HG03039 (cell line): ENCODE data around the gene NEDD8.
"Not testable (repeated sequence)": the region's sequence is repeated elsewhere in the genome, so short reads cannot be mapped to it uniquely, and the experiment has no call there.

ENCODE experiments used
- ATAC-seq: cut with Tn5 transposase; IDR thresholded peaks from one replicate; pipeline ENCODE4 v1.9.1; 2021; ENCODE audit warnings: mild to moderate bottlenecking, moderate library complexity; ENCODE audit not compliant: unreplicated experiment

The NEDD8 gene

GRCh38 chr14:24249230-24250021 is 17.3 kb upstream of the NEDD8 start:
- no peak for ATAC-seq

DNA sequence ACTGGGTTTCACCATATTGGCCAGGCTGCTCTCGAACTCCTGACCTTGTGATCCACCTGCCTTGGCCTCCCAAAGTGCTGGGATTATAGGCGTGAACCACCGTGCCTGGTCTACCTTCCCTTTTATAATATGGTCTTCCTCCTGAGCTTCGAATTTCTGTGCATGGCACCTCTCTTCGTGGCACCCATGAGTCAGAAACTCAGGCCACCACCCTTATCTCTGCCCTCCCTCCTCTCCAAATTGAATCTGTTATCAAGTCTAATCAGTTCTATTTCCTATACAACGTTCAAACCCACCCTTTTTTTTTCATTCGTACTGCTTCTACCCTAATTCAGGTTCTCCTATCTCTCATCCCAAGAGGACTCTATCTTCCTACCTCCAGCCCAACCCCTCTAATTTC is 15.3 kb upstream of the NEDD8 start:
- no peak for ATAC-seq

DNA sequence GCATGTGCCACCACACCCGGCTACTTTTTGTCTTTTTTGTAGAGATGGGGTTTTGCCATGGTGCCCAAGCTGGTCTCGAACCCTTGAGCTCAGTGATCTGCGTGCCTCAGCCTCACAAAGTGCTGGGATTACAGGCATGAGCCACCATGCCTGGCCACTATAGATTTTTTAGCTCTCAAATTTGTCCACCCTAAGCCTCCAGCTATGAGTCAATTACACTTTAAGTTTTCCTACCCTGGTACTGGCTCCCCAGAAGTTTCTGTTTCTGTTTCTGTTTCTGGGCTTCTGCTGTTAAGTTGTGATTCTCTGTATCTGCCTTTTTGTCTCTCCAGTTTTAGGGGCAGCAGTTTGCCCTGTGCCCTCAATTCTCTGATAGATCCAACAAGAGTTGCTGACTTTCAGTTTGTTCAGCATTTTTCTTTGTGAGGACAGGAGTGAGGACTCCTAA is 14.6 kb upstream of the NEDD8 start:
- no peak for ATAC-seq

DNA sequence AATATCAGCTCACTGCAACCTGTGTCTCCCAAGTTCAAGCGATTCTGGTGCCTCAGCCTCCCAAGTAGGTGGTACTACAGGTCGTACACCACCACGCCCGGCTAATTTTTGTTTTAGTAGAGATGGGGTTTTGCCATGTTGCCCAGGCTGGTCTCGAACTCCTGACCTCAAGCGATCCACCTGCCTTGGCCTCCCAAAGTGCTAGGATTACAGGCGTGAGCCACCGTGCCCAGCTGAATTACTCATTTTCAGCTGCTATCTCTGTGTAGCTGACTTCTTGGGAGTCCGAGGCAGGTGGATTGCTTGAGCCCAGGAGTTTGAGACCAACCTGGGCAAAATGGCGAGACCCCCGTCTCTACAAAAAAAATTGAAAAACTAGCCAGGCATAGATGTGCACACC is 13.2 kb upstream of the NEDD8 start:
- ATAC-seq, result not testable (repeated sequence)

GRCh38 chr14:24243336-24243836 is 11.2 kb upstream of the NEDD8 start:
- ATAC-seq, result no peak

GRCh38 chr14:24241829-24242443 is 9.8 kb upstream of the NEDD8 start:
- ATAC-seq, result peak; percentile 82

DNA sequence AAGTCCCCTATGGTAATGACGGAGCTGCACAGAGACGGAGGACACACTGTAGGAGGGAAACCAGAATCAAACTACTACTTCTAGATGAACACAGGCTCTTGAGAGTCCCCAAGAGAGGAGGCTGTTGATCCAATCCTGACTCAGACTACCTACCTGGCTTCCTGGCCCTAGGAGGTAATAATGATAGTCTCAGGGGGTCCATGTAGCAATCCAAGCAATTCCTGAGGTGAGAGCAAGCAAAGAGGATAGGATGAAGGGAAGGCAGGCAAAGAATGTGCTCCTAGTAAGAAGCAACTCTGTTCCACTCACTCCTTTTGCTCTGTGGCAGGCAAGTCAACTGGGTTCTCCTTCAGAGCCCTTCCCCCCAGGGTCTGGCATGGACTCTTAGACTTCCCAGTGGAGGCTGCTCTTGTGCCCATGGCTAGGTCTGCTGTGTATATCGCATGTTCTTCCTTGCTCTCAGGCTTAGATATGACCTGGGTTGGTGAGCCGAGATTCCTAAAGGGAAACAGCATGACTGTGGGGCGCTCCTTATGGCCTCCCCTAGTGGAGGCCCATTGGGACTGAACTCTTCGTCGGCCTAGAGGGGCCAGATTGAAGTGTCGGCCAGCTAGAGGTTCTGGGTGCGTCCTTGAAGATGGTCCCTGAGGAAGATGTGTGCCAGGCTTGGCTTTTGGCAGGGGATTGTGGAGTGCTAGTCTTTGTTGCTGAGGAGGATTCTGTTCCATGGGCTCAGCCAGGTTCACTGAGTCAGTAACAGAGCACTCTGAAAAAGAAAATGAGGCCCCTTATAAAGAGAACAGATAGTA is 8.1 kb upstream of the NEDD8 start:
- ATAC-seq, result no peak

GRCh38 chr14:24238527-24239037 is 6.4 kb upstream of the NEDD8 start:
- no peak for ATAC-seq

- no peak for ATAC-seq
Measured at GRCh38 chr14:24238123-24238522, 6.0 kb upstream of the NEDD8 start.

DNA sequence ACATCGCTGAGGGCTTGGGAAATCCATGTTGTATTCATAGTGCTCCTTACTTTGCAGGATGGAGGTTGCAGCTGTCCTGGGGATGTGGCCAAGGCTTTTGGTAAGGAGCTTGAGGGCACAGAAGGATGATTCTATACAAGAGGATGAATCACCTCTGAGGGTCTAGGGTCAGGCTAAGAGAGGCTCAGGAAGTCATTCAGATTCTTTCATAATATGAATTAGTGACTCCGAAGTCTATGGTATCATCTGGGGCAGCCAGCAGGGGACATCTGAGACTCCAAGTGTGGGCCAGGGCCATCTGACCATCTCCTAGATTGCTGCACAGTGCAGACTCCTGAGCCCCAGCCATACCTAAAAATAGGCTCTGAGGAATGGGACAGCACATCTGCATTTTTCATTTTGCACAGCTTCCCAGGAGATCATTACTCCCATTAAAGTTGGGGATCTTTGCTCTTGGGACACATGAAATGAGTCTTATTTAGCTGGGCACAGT is 5.3 kb upstream of the NEDD8 start:
- no peak for ATAC-seq

- ATAC-seq, result no peak
Measured at GRCh38 chr14:24236689-24237462, 4.7 kb upstream of the NEDD8 start.

DNA sequence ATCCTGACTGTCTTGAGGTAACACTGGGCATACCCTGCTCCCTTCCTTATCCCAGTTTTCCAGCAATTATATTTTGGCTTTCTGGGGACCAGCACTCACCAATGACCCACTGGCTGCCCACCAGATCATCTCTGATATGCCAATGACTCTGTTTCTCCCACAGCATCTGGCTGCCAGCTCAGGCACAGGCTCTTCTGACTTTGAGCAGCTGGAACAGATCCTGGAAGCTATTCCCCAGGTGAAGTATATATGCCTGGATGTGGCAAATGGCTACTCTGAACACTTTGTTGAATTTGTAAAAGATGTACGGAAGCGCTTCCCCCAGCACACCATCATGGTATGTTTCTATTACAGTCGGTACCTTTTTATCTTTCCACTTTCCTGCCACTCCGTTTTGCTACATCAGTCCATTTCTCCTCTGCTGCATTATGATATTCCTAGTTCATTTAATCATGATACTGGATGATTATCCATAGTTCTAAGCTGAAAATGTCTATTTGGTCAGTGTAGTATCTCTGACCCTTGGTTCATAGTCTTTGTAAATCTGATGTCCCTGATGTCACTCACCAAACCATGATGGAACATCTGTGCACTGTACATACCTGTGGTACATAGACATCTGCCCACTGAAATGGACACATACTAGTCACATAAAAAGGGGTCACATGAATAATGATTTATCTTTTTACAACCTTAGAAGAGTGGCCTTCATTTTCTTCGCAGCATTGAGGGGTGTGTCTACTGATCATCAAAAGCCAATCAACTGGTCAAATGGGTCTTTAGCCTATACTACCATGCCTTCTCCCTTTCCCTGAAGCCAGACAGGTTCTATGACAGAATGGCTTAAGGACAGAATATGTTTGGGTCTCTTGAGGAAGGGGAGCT is 3.9 kb upstream of the NEDD8 start:
- no peak for ATAC-seq

- no peak for ATAC-seq
Measured at GRCh38 chr14:24234095-24235005, 2.2 kb upstream of the NEDD8 start.

GRCh38 chr14:24233538-24233866 is 1.3 kb upstream of the NEDD8 start:
- ATAC-seq, result no peak

DNA sequence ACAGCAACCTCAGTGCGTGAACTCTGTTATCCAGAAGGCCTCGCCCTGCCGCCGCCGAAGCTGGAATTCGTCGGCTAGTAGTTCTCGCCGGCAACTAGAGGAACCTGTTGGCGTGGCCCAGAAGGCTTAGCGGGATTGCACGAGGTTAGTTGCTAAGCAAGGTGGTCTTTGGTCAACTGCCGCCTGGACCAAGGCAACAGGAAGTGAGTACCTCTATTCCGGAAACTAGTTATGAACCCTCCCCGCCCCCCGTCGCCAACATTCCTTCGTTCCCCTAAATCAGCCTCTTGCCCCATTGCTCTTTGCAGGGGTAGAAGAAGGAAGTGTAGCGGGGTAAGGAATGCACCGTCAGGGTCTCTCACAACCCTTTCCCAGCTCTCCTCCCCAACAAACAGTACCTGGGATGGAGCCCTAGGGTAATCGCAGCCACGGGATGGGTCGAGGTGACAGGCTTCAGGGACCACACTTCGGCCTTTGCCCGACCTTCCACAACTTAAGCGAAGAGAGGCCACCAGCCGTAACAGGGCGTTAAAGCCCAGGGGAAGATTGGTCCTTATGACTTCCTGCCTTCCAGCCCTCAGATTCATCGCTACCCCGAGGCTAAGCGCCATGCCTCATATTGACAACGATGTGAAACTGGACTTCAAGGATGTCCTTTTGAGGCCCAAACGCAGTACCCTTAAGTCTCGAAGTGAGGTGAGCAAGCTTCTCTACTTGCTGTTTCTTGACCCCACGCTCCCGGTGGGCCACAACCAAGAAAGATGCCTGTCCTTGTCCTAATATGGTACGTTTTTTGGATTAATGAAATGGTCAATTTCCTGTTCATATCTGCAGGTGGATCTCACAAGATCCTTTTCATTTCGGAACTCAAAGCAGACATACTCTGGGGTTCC is 724 bp upstream of the NEDD8 start, which contains the start of gene GMPR2:
Gene GMPR2 (plus strand): TSS at position 285 of the 893 bp plus-strand sequence. CDS start 325 bp downstream, at position 610.
- peak; percentile 37 for ATAC-seq

DNA sequence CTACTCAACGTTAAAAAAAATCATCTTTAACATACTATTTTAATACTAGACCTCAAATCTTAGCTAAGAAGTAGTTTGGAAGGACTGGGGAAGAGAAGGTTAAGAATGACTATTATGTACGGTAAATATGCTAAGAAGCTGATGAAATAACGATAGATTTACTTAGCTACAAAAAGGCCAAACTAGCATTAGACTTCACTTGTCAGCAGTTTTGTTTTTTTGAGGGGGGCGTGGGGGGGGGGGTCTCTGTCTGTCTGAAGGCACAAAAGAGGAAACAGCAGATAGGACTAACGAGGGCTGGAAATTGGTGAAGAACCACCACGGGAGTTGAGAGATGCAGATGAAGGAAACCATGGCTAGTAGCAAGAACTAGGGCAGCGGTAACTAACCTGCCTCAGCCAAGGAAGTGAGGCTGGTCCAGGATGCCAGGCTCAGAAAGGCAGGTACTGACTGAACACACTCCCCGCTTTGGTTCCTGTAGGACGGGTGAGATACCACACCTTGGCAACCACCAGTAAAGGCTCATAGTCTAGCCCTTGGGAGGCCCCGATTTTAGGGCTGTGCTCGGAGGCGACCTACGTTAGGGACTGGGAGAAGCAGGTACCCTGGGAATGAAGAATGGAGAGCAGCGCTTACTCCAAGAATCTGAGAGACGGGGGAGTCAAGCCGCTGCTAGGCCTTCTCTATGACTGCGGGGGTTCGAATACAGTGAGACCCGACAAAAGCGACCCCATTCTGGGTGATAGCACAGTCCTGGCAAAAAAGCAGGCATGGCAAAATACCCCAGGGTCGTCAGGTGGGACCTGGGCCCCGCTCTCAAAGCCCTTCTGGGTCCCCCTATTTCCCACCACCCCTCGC is 675 bp downstream of the NEDD8 start:
- no peak for ATAC-seq
